ENCODE results near the gene RRP12. TPM values are rescaled to one million over a fixed set of nuclear protein-coding genes. Genes with fewer than 3 reads are reported as not detected.

The RRP12 gene
- total RNA-seq, 2 experiments from 2014 or later: 51.0 to 55.2 TPM

DNA sequence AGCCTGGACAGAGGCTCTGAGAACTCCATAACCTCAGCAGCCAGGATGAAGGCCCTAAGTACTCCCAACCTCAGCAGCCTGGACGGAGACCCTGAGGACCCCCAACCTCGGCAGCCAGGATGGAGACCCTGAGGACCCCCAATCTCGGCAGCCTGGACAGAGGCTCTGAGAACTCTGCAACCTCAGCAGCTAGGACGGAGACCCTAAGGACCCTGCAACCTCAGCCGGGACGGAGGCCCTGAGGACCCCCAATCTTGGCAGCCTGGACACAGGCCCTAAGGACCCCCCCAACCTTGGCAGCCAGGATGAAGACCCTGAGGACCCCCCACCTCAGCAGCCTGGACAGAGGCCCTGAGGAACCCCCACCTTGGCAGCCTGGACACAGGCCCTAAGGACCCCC lies 16.5 kb downstream of the RRP12 start:
- intact Hi-C loops (cut with micrococcal nuclease): no loop called here
- CTCF ChIA-PET: interaction anchor here (0.7 kb wide), 1 partner anchor 29 kb away, joined by 3 read pairs; no protein-coding TSS in a partner anchor
- Mint-ChIP-seq H3K4me1 (ENCODE audit: low read depth) (no peaks in the 10 kb centered on the region), H3K4me3 (no peak overlapping the region), H3K36me3 (ENCODE audit: low read depth) (peaks cover 23% of the 10 kb centered on the region), H3K27me3 (ENCODE audit: low read depth) (no peaks in the 10 kb centered on the region), H3K9me3 (no peaks in the 10 kb centered on the region), H3K27ac (no peak overlapping the region)
- no peak for DNase-seq

DNA sequence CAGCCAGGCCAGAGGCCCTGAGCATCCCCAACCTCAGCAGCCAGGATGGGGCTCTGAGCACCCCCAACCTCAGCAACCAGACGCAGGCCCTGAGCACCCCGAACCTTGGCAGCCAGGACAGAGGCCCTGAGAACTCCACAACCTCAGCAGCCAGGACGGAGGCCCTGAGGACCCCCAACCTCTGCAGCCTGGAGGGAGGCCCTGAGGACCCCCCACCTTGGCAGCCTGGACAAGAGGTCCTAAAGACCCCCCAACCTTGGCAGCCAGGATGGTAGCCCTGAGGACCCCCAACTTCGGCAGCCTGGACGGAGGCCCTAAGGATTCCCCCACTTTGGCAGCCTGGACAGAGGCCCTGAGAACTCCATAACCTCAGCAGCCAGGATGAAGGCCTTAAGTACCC lies 17.0 kb downstream of the RRP12 start:
- Mint-ChIP-seq H3K4me3 (no peak overlapping the region), H3K27me3 (ENCODE audit: low read depth) (no peaks in the 10 kb centered on the region), H3K36me3 (ENCODE audit: low read depth) (peaks cover 23% of the 10 kb centered on the region), H3K27ac (no peak overlapping the region), H3K4me1 (ENCODE audit: low read depth) (no peaks in the 10 kb centered on the region), H3K9me3 (no peaks in the 10 kb centered on the region)
- no peak for DNase-seq
- intact Hi-C loops (cut with micrococcal nuclease): no loop called here
- CTCF ChIA-PET: no interaction called here

DNA sequence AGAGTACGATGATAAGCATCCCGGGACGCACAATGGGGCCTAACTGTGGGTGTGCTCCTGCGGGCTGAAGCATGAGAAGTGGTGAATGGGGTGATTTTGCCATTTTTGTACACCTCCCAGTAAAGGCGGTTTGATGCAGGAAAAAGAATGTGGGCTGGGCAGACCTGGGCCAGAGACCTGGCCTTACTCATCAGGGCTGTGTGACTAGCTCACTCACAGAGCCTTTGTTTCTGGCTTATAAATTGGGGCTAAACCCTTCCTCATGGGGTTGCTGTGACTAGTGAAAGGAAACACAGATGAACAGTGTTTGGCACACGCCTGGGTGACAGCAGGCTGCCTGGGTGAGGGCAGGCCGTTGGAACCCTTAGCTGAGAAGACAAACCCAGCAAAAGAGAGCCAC lies 18.0 kb downstream of the RRP12 start:
- Mint-ChIP-seq H3K27ac (no peak overlapping the region), H3K36me3 (ENCODE audit: low read depth) (peaks cover 18% of the 10 kb centered on the region), H3K9me3 (no peaks in the 10 kb centered on the region), H3K4me1 (ENCODE audit: low read depth) (no peaks in the 10 kb centered on the region), H3K27me3 (ENCODE audit: low read depth) (no peaks in the 10 kb centered on the region), H3K4me3 (no peak overlapping the region)
- DNase-seq: no peak
- CTCF ChIA-PET: interaction anchor here (0.7 kb wide), 1 partner anchor 62 kb away, joined by 3 read pairs; no protein-coding TSS in a partner anchor
- intact Hi-C loops (cut with micrococcal nuclease): no loop called here

DNA sequence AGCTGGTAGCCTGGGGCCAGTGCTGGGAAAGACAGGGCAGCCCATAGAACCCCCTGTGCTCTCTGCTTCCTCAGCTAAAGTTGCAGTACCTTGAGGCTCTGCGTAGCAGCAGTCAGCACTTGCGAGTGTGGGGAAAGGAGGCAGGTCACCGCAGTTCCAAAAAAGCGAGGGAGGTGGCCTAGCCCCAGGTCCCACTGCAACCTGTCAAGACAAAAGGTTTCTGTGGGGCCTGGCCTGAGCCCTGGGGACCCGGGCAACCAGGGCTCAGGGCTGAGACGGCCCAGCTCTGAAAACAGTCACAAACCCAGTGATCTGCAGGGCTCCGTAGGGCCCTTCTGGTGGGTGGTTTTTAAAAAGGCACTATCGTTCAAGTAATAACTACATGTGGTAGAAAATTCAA lies 19.5 kb downstream of the RRP12 start:
- intact Hi-C loops (cut with micrococcal nuclease): no loop called here
- DNase-seq: no peak
- Mint-ChIP-seq H3K36me3 (ENCODE audit: low read depth) (peaks cover 18% of the 10 kb centered on the region), H3K9me3 (no peaks in the 10 kb centered on the region), H3K27ac (no peak overlapping the region), H3K4me1 (ENCODE audit: low read depth) (no peaks in the 10 kb centered on the region), H3K4me3 (no peak overlapping the region), H3K27me3 (ENCODE audit: low read depth) (no peaks in the 10 kb centered on the region)
- CTCF ChIA-PET: no interaction called here

DNA sequence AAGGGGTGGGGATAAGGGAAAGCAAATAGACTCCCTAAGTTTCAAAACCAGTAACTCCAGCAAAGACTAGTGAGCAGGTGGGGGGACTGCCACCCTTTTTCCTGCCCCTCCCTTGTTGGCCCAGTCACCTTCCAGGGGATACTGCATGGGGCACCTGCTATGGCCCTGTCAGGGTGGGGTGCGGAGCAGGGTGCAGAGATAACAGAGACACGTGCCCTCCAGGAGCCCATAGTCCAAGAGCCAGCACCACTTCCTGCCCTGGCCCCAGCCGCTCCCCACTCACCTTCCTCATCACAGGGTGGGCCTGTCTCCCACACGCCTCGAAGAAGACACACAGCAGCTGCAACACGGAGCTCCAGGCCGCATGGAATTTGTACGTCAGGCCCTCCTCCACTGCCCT lies 20.6 kb downstream of the RRP12 start:
- no peaks in the 10 kb centered on the region for H3K27me3 Mint-ChIP-seq (ENCODE audit: low read depth)
- no peaks in the 10 kb centered on the region for H3K9me3 Mint-ChIP-seq
- H3K27ac Mint-ChIP-seq: no peak overlapping the region
- H3K4me1 Mint-ChIP-seq (ENCODE audit: low read depth): no peaks in the 10 kb centered on the region
- H3K36me3 Mint-ChIP-seq (ENCODE audit: low read depth): peaks cover 19% of the 10 kb centered on the region
- DNase-seq: no peak
- H3K4me3 Mint-ChIP-seq: no peak overlapping the region
- intact Hi-C loops (cut with micrococcal nuclease): no loop called here
- CTCF ChIA-PET: no interaction called here

DNA sequence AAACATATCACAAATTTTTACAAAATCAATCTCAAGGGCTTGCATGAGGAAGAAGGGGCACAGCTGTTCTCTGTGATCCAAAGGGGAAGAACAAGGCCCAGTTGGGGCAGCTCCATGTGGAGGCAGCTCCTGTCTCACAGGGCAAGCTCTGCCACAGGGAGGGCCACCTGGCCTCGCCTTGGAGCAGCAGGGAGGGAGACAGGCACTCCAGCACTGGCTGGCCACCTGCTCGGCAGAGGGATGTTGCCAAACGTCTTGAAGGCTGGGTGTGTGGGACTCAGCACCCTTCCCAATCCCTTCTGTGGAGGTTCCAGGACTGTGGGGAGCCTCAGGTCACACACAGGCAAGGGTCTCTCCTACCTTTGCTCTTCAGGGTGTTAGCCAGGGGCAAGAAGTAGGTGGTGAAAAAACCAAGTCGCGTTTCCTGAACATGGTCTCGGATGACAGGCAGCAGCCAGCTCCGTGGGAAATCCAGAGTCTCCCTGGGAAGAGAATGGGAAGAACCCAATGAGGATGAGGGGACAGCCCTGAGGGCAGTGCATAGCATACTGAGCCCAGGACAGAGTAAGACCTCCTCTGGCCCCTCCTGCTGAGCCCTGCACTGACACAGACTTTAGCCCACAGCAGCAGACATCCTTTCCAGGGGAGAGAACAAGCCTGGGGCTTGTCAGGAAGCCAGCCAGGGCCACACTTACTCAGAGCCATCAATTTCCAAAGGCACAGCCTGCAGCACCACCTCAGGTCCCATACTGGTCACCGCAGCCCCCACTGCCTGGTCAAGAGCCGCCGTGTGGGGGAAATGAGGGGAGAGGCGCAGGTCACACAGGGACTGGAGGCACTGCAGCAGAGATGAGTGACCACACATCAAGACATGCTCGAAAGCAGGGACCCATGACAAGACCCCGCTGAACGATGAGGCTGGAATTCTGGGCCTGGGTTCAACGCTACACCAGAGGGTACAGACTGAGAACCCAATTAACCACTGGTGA lies 21.9 kb downstream of the RRP12 start:
- H3K27me3 Mint-ChIP-seq (ENCODE audit: low read depth): no peaks in the 10 kb centered on the region
- H3K4me3 Mint-ChIP-seq: no peak overlapping the region
- H3K27ac Mint-ChIP-seq: no peak overlapping the region

DNA sequence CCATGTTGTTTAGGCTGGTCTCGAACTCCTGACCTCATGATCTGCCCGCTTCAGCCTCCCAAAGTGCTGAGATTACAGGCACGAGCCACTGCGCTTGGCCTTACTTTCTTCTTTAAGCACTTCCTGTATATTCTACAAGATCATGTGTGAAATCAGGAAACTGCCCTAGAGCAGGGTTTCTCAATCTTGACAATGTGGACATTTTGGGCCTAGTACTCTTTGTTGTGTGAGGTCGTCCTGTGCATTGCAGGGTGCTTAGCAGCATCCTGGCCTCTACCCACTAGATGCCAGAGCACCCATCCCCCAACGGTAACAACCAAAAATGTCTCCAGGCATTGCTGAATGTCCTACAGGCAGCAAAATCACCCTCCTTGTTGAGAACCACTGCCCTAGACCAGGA lies 24.7 kb downstream of the RRP12 start:
- Mint-ChIP-seq H3K36me3 (ENCODE audit: low read depth) (peaks cover 22% of the 10 kb centered on the region), H3K4me1 (ENCODE audit: low read depth) (no peaks in the 10 kb centered on the region), H3K9me3 (no peaks in the 10 kb centered on the region), H3K27me3 (ENCODE audit: low read depth) (no peaks in the 10 kb centered on the region), H3K27ac (no peak overlapping the region), H3K4me3 (no peak overlapping the region)
- CTCF ChIA-PET: no interaction called here
- intact Hi-C loops (cut with micrococcal nuclease): no loop called here
- DNase-seq: no peak

More for the DNA sequence above, 21.9 kb downstream of the RRP12 start:
- Mint-ChIP-seq H3K36me3 (ENCODE audit: low read depth) (peaks cover 14% of the 10 kb centered on the region), H3K4me1 (ENCODE audit: low read depth) (no peaks in the 10 kb centered on the region), H3K9me3 (no peaks in the 10 kb centered on the region)
- intact Hi-C loops (cut with micrococcal nuclease): no loop called here
- CTCF ChIA-PET: no interaction called here
- no peak for DNase-seq

DNA sequence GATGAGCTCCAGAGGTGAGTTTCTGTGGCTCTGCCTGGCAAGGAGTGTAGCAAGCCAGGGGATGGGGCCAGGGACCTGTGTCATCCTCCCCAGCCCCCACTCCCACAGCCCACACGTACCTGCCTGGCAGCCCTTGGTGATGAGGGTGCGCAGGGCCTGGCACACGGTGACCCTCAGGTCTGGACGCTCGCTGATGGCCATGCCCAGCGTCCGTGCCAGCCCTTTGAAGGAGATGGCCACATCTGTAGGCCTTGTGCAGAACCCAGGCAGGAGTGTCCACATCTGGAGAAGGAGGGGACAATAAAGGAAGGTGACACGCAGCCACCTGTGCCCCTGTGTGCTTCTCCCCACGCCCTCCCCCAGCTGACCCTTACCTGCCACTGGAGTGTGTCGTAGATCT lies 27.7 kb downstream of the RRP12 start:
- no peak overlapping the region for H3K27ac Mint-ChIP-seq
- intact Hi-C loops (cut with micrococcal nuclease): no loop called here
- H3K9me3 Mint-ChIP-seq: no peaks in the 10 kb centered on the region
- H3K4me1 Mint-ChIP-seq (ENCODE audit: low read depth): no peaks in the 10 kb centered on the region
- CTCF ChIA-PET: no interaction called here
- peaks cover 36% of the 10 kb centered on the region for H3K36me3 Mint-ChIP-seq (ENCODE audit: low read depth)
- DNase-seq: no peak
- no peaks in the 10 kb centered on the region for H3K27me3 Mint-ChIP-seq (ENCODE audit: low read depth)
- H3K4me3 Mint-ChIP-seq: no peak overlapping the region

DNA sequence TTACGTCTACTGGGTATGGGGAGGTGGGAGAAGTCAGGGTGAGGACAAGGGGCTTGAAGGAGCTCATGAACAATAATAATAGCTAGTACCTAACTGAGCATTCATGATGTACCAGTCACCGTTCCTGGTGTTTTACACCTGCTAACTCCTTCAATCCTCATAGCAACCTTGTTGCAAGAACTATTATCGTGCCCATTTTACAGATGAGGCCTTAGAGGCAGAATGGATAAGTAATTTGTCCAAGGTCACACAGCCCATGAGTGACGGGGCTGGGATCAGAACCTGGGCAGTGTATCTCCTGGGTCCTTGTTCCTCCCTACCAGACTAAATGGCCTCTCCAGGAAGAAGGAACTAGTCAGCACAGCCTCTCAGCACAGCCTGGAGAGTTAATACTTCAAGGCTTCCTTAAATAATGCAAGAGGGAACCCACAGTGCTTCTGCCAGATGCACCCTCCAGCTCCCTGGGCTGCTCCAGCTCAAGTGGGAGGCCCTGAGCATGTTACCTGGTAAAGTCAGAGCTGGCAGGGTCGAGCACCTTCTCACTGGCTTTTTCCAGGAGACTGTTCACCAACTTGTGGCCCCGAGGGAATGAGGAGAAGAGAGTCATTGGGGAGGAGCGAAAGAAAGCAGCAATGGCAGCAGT lies 28.8 kb downstream of the RRP12 start:
- Mint-ChIP-seq H3K27me3 (ENCODE audit: low read depth) (no peaks in the 10 kb centered on the region), H3K4me1 (ENCODE audit: low read depth) (no peaks in the 10 kb centered on the region), H3K4me3 (no peak overlapping the region), H3K36me3 (ENCODE audit: low read depth) (peaks cover 33% of the 10 kb centered on the region), H3K9me3 (no peaks in the 10 kb centered on the region), H3K27ac (no peak overlapping the region)
- no peak for DNase-seq
- CTCF ChIA-PET: no interaction called here
- intact Hi-C loops (cut with micrococcal nuclease): no loop called here

DNA sequence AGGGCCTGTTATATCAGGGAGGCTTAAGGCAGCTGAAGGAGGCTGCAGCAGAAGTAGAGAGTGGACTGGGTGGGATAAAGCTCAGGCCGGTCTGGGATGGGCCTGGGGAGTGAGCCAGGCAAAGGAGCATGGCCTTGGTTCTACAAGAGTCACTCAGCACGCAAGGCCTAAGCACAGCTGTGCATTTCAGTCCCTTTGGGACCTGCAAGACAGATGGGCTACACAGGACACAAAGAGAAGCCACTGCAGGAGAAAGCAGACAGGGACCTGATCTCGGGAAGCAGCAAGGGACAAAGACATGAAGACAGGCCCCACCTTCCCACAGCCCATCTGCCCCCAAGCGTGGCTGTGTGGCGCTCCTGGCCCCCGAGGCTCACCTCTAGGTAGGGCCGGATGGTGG lies 29.4 kb downstream of the RRP12 start:
- CTCF ChIA-PET: interaction anchor here (0.5 kb wide), 1 partner anchor 127 kb away, joined by 3 read pairs; no protein-coding TSS in a partner anchor
- Mint-ChIP-seq H3K9me3 (no peaks in the 10 kb centered on the region), H3K27ac (no peak overlapping the region), H3K27me3 (ENCODE audit: low read depth) (no peaks in the 10 kb centered on the region), H3K4me3 (no peak overlapping the region), H3K4me1 (ENCODE audit: low read depth) (no peaks in the 10 kb centered on the region), H3K36me3 (ENCODE audit: low read depth) (peaks cover 33% of the 10 kb centered on the region)
- intact Hi-C loops (cut with micrococcal nuclease): no loop called here
- DNase-seq: no peak

DNA sequence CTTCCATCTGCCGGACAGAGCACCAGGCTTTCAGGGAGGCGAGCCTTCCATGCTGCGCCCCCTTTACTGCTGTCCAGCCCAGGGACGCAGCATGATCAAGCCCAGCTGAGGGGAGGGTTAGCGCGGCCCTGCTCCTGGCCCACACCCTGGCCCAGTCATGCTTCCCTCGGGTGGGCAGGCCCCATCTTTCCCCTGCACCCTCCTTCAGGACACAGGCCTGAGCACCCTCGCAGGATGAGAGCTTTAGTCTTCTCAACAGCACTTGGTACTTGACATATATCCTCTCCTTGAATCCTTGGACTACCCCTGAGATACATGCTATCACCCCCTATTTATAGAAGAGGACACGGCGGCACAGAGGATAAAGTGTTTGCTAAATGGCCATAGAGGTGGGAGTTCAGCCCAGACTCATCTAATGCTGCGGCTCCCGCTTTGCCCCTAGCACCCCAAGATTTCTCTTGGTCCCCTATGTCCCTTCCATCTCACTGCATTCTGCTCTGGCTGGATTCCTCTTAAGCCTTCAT lies 34.0 kb downstream of the RRP12 start:
- CTCF ChIA-PET: no interaction called here

DNA sequence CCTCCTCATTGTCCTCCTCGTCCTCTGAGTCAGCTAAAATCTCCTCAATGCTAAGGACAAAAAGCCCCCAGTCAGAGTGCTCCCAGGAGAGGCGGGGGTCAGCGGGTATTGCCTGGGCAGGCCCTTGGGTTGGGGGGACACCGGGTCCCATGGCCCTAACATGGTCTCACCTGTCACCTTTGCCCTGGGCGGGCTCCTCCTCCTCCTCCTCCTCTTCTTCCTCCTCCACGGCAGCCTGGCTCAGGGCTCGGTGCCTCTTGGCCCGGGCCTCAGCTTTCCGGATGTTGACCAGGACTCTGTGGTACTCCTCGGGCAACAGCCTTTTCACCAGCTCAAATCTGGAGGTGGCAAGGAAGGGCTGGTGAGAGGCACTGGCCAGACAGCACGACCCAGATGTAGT lies 34.6 kb downstream of the RRP12 start:
- intact Hi-C loops (cut with micrococcal nuclease): no loop called here
- no peak for DNase-seq
- no peaks in the 10 kb centered on the region for H3K4me1 Mint-ChIP-seq (ENCODE audit: low read depth)
- H3K36me3 Mint-ChIP-seq (ENCODE audit: low read depth): peaks cover 36% of the 10 kb centered on the region
- no peak overlapping the region for H3K4me3 Mint-ChIP-seq
- no peak overlapping the region for H3K27ac Mint-ChIP-seq
- CTCF ChIA-PET: no interaction called here
- H3K9me3 Mint-ChIP-seq: no peaks in the 10 kb centered on the region
- H3K27me3 Mint-ChIP-seq (ENCODE audit: low read depth): no peaks in the 10 kb centered on the region

More for the DNA sequence above, 34.0 kb downstream of the RRP12 start:
- Mint-ChIP-seq H3K9me3 (no peaks in the 10 kb centered on the region), H3K4me3 (no peak overlapping the region), H3K27ac (no peak overlapping the region), H3K36me3 (ENCODE audit: low read depth) (peaks cover 42% of the 10 kb centered on the region), H3K4me1 (ENCODE audit: low read depth) (no peaks in the 10 kb centered on the region), H3K27me3 (ENCODE audit: low read depth) (no peaks in the 10 kb centered on the region)
- no peak for DNase-seq
- intact Hi-C loops (cut with micrococcal nuclease): no loop called here
